T-cell (primary cell): ENCODE data around the gene ZBTB9. TPM values are rescaled to one million over a fixed set of nuclear protein-coding genes. Genes with fewer than 3 reads are reported as not detected.
"Not testable (repeated sequence)": the region's sequence is repeated elsewhere in the genome, so short reads cannot be mapped to it uniquely, and the experiment has no call there.

Experiments used
- ATAC-seq, 4 experiments: fragments of 200-7000 bp in 3 of 4; fragments of 150-1000 bp in 1 of 4; cut with Tn5 transposase; replicated peaks in 1 of 4; 1 replicate in 3 of 4; 2 replicates in 1 of 4; pipeline ENCODE4 v1.10.0; 2021; ENCODE audit warnings: moderate library complexity in 3 of 4, mild to moderate bottlenecking in 2 of 4, moderate number of reproducible peaks in 1 of 4
- CTCF ChIA-PET, 2 donors: fragments of 300-600 bp; sonication (Branson Sonifier 250); formaldehyde crosslinking; loops; one replicate each; lab custom pipeline; 2022; ENCODE audit warnings: antibody characterized with exemption in 2 of 2; lab: Charles Lee
- POLR2A ChIA-PET, 2 donors: fragments of 300-600 bp; sonication (Branson Sonifier 250); formaldehyde crosslinking; loops; one replicate each; lab custom pipeline; 2022; ENCODE audit warnings: antibody characterized with exemption in 2 of 2; lab: Charles Lee
- DNase-seq, 35 experiments: peaks; one replicate each; pipeline versions ENCODE4 v3.0.0 to v3.0.0-alpha.2; 2013 to 2023
- H3K27ac ChIP-seq: one replicate; pipeline ENCODE4 v1.5.1; 2013; ENCODE audit warnings: low read length
- H3K27me3 ChIP-seq, 2 experiments: replicated peaks in 1 of 2; 1 replicate in 1 of 2; 2 replicates in 1 of 2; pipeline versions ENCODE4 v1.6.1 to v1.7.0; 2013; ENCODE audit warnings: low read length in 1 of 2, mixed read lengths in 1 of 2; ENCODE audit not compliant: control insufficient read depth in 2 of 2, insufficient read depth in 2 of 2; ENCODE audit errors: extremely low read depth in 1 of 2
- H3K36me3 ChIP-seq, 2 donors: 1 replicate in 1 of 2; 2 replicates in 1 of 2; pipeline versions ENCODE4 v1.6.1 to v1.7.0; 2013; ENCODE audit warnings: low read length in 1 of 2; ENCODE audit not compliant: control insufficient read depth in 2 of 2, insufficient read depth in 1 of 2; ENCODE audit errors: extremely low read depth in 1 of 2
- H3K4me1 ChIP-seq, 2 experiments: 1 replicate in 1 of 2; 2 replicates in 1 of 2; pipeline versions ENCODE4 v1.6.1 to v1.7.0; 2013; ENCODE audit warnings: low read length in 2 of 2, mixed read lengths in 1 of 2; ENCODE audit not compliant: insufficient read depth in 2 of 2, control insufficient read depth in 1 of 2; ENCODE audit errors: extremely low read depth in 1 of 2
- H3K4me3 ChIP-seq, 2 donors: 1 replicate in 1 of 2; 2 replicates in 1 of 2; pipeline versions ENCODE4 v1.5.1 to v1.7.0; 2013; ENCODE audit warnings: mild to moderate bottlenecking in 2 of 2, low read length in 1 of 2, moderate library complexity in 1 of 2; ENCODE audit not compliant: control insufficient read depth in 1 of 2; ENCODE audit errors: extremely low read depth in 1 of 2
- H3K9me3 ChIP-seq: 2 replicates; pipeline ENCODE4 v1.7.0; 2013
- H3K27ac Mint-ChIP-seq, 2 donors: one replicate each; pipeline ENCODE4 v1.8.0; 2020 to 2021; ENCODE audit warnings: mild to moderate bottlenecking in 2 of 2, mixed read lengths in 2 of 2
- H3K27me3 Mint-ChIP-seq, 2 donors: one replicate each; pipeline ENCODE4 v1.8.0; 2021 to 2022; ENCODE audit warnings: mixed read lengths in 2 of 2
- H3K36me3 Mint-ChIP-seq: one replicate; pipeline ENCODE4 v1.8.0; 2021; ENCODE audit warnings: mixed read lengths
- H3K4me1 Mint-ChIP-seq, 3 donors: one replicate each; pipeline ENCODE4 v1.8.0; 2020 to 2022; ENCODE audit warnings: mixed read lengths in 3 of 3, mild to moderate bottlenecking in 1 of 3
- H3K4me3 Mint-ChIP-seq, 3 donors: one replicate each; pipeline ENCODE4 v1.8.0; 2020 to 2022; ENCODE audit warnings: mild to moderate bottlenecking in 3 of 3, mixed read lengths in 3 of 3, moderate library complexity in 3 of 3
- H3K9me3 Mint-ChIP-seq, 3 donors: one replicate each; pipeline ENCODE4 v1.8.0; 2020 to 2022; ENCODE audit warnings: mixed read lengths in 3 of 3
- WGBS: methylation state at CpG from one replicate; pipeline ENCODE4 v1.1.5; 2013; ENCODE audit warnings: missing lambda C conversion rate; ENCODE audit not compliant: insufficient coverage; 5-methylcytosine and 5-hydroxymethylcytosine counted together
- total RNA-seq, 35 experiments: library from RNA in 6 of 35; stranded (reverse) in 6 of 35; fragments of 120-200 nt in 1 of 35; gene quantifications; one replicate each; pipeline versions ENCODE4 v1.2.1 to v1.2.4 and lab custom pipeline; 2013 to 2026

Gene ZBTB9
- total RNA-seq, 5 donors from 2014 or later (not counting 1 experiment from before 2014, with no cell fraction given) = 3.9 to 12.6 (median 11.1) TPM

DNA sequence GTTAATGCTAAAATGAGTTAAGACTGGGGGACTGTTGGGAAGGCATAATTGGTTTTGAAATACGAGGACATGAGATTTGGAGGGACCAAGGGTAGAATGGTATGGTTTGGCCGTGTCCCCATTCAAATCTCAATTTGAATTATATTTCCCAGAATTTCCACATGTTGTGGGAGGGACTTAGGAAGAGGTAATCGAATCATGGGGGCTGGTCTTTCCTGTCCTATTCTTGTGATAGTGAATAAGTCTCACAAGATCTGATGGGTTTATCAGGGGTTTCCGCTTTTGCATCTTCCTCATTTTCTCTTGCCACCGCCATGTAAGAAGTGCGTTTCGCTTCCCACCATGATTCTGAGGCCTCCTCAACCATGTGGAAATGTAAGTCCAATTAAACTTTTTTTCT, 12.7 kb downstream of the ZBTB9 start:
- Mint-ChIP-seq H3K36me3 (no peaks in the 10 kb centered on the region), H3K27me3 (no peaks in the 10 kb centered on the region), H3K27ac (no peak overlapping the region), H3K4me1 (no peaks in the 10 kb centered on the region), H3K9me3 (no peaks in the 10 kb centered on the region), H3K4me3 (no peak overlapping the region)
- no CpG with 5 or more reads among the region's 7 CpGs for WGBS
- Histone ChIP-seq H3K4me3 (no peak overlapping the region), H3K4me1 (no peaks in the 10 kb centered on the region), H3K27ac (no peak overlapping the region), H3K9me3 (no peaks in the 10 kb centered on the region), H3K36me3 (no peaks in the 10 kb centered on the region), H3K27me3 (peaks cover 0 to 5% of the 10 kb centered on the region in 2 experiments)
- ATAC-seq = no peak
- POLR2A ChIA-PET = interaction anchor here in 1 of 2 donors (0.6 kb wide), 1 partner anchor 65 kb away, joined by 5 read pairs; no protein-coding TSS in a partner anchor
- DNase-seq = no peak
- CTCF ChIA-PET = no interaction called here

DNA sequence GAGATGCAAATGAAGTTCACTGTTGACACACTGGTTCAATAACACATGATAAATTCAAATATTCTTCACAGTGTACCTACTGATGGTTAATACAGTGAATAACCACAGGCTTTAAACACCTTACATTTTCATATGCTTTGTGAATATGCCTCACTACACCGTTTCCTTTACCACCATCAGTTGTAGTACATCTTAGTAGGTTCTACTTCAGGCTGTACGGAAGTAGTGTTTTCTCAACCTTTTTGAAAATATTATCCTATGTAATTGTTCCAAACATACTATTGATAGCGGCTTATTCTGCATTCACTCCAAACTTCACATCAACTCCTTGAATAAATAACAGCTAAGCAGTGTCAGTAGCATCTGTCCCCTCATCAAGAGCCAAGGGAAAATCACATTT, 15.3 kb downstream of the ZBTB9 start:
- H3K4me1 ChIP-seq = no peaks in the 10 kb centered on the region
- H3K27ac Mint-ChIP-seq = no peak overlapping the region
- no peak for DNase-seq
- H3K4me3 ChIP-seq = no peak overlapping the region
- H3K4me1 Mint-ChIP-seq = no peaks in the 10 kb centered on the region
- H3K36me3 Mint-ChIP-seq = no peaks in the 10 kb centered on the region
- H3K36me3 ChIP-seq = no peaks in the 10 kb centered on the region
- peaks cover 0 to 5% of the 10 kb centered on the region in 2 experiments for H3K27me3 ChIP-seq
- no peaks in the 10 kb centered on the region for H3K9me3 Mint-ChIP-seq
- no peak overlapping the region for H3K27ac ChIP-seq
- no peak overlapping the region for H3K4me3 Mint-ChIP-seq
- CTCF ChIA-PET = no interaction called here
- POLR2A ChIA-PET = no interaction called here
- no peaks in the 10 kb centered on the region for H3K9me3 ChIP-seq
- H3K27me3 Mint-ChIP-seq = no peaks in the 10 kb centered on the region
- ATAC-seq = no peak
- no CpG with 5 or more reads among the region's 3 CpGs for WGBS

GRCh38 chr6:33477864-33478263, 23.5 kb downstream of the ZBTB9 start:
- no peak for ATAC-seq
- Mint-ChIP-seq H3K27me3 (peaks cover 0 to 4% of the 10 kb centered on the region in 2 donors), H3K4me3 (no peak overlapping the region), H3K27ac (no peak overlapping the region), H3K4me1 (no peaks in the 10 kb centered on the region), H3K9me3 (no peaks in the 10 kb centered on the region), H3K36me3 (no peaks in the 10 kb centered on the region)
- H3K27me3 ChIP-seq = peaks cover 0 to 7% of the 10 kb centered on the region in 2 experiments
- H3K9me3 ChIP-seq = no peaks in the 10 kb centered on the region
- no peak overlapping the region for H3K4me3 ChIP-seq
- ChIA-PET POLR2A (no interaction called here), CTCF (interaction anchor here in 1 of 2 donors (0.6 kb wide), 1 partner anchor 71 kb away, joined by 3 read pairs; no protein-coding TSS in a partner anchor)
- H3K27ac ChIP-seq = no peak overlapping the region
- no peaks in the 10 kb centered on the region for H3K36me3 ChIP-seq
- WGBS = 86% methylated on average over 1 of the region's 3 CpGs
- no peaks in the 10 kb centered on the region for H3K4me1 ChIP-seq
- no peak for DNase-seq

GRCh38 chr6:33481192-33481591, 26.8 kb downstream of the ZBTB9 start:
- H3K9me3 Mint-ChIP-seq = no peaks in the 10 kb centered on the region
- Histone ChIP-seq H3K27me3 (peaks cover 0 to 4% of the 10 kb centered on the region in 2 experiments), H3K36me3 (no peaks in the 10 kb centered on the region), H3K4me1 (no peaks in the 10 kb centered on the region), H3K27ac (no peak overlapping the region), H3K4me3 (no peak overlapping the region), H3K9me3 (no peaks in the 10 kb centered on the region)
- POLR2A ChIA-PET = no interaction called here
- H3K27ac Mint-ChIP-seq = no peak overlapping the region
- H3K4me1 Mint-ChIP-seq = no peaks in the 10 kb centered on the region
- H3K27me3 Mint-ChIP-seq = peaks cover under 1 to 4% of the 10 kb centered on the region in 2 donors
- ATAC-seq (peak in 1 of 4 experiments; percentile 50), DNase-seq (peak in 8 of 35 experiments; percentile 3 to 31 (median 9))
- no peak overlapping the region for H3K4me3 Mint-ChIP-seq
- no CpG with 5 or more reads among the region's 1 CpG for WGBS
- no peaks in the 10 kb centered on the region for H3K36me3 Mint-ChIP-seq
- CTCF ChIA-PET = no interaction called here

- H3K27ac Mint-ChIP-seq, H3K27me3 ChIP-seq, H3K27ac ChIP-seq, ATAC-seq, H3K27me3 Mint-ChIP-seq, H3K9me3 Mint-ChIP-seq, H3K36me3 ChIP-seq, POLR2A ChIA-PET, H3K4me1 ChIP-seq, H3K9me3 ChIP-seq, H3K4me1 Mint-ChIP-seq, DNase-seq, CTCF ChIA-PET, H3K4me3 Mint-ChIP-seq, H3K36me3 Mint-ChIP-seq, H3K4me3 ChIP-seq: not testable (repeated sequence)
- 95% methylated on average over 4 of the region's 5 CpGs for WGBS
Measured at GRCh38 chr6:33482620-33483019, 28.2 kb downstream of the ZBTB9 start.

GRCh38 chr6:33483678-33484077, 29.3 kb downstream of the ZBTB9 start:
- Histone ChIP-seq H3K4me3 (no peak overlapping the region), H3K27me3 (peaks cover 0 to 12% of the 10 kb centered on the region in 2 experiments), H3K4me1 (no peaks in the 10 kb centered on the region), H3K9me3 (no peaks in the 10 kb centered on the region), H3K36me3 (no peaks in the 10 kb centered on the region), H3K27ac (no peak overlapping the region)
- ChIA-PET CTCF (no interaction called here), POLR2A (no interaction called here)
- no peaks in the 10 kb centered on the region for H3K36me3 Mint-ChIP-seq
- no peak overlapping the region for H3K4me3 Mint-ChIP-seq
- whole genome bisulfite sequencing = no CpG with 5 or more reads among the region's 3 CpGs
- H3K9me3 Mint-ChIP-seq = no peaks in the 10 kb centered on the region
- peaks cover 10 to 11% of the 10 kb centered on the region in 2 donors for H3K27me3 Mint-ChIP-seq
- ATAC-seq (no peak), DNase-seq (no peak)
- no peak overlapping the region for H3K27ac Mint-ChIP-seq
- H3K4me1 Mint-ChIP-seq = no peaks in the 10 kb centered on the region
